GM19193 (cell line): ENCODE measurements around the gene KCNK2.

ENCODE experiments used
- POLR2A ChIP-seq: IDR thresholded peaks from 4 replicates; pipeline ENCODE4 v1.6.1; 2011; ENCODE audit not compliant: insufficient read depth, insufficient read length; ENCODE audit errors: extremely low read depth

The KCNK2 gene

GRCh38 chr1:215119056-215119455, 36.5 kb downstream of the KCNK2 start:
- no peak for TF ChIP-seq POLR2A

- no peak for TF ChIP-seq POLR2A
Observed at GRCh38 chr1:215119719-215120365, 37.3 kb downstream of the KCNK2 start.

- TF ChIP-seq POLR2A, result no peak
Observed at GRCh38 chr1:215128504-215128903, 46.0 kb downstream of the KCNK2 start.

GRCh38 chr1:215131291-215131690, 48.8 kb downstream of the KCNK2 start:
- TF ChIP-seq POLR2A, result no peak

- TF ChIP-seq POLR2A, result no peak
Observed at GRCh38 chr1:215132156-215132555, 49.6 kb downstream of the KCNK2 start.

GRCh38 chr1:215133532-215133931, 51.0 kb downstream of the KCNK2 start:
- TF ChIP-seq POLR2A, result no peak

- TF ChIP-seq POLR2A, result no peak
Observed at GRCh38 chr1:215137985-215138384, 55.4 kb downstream of the KCNK2 start.

- no peak for TF ChIP-seq POLR2A
Observed at GRCh38 chr1:215140135-215140534, 57.6 kb downstream of the KCNK2 start.

GRCh38 chr1:215141460-215141859, 58.9 kb downstream of the KCNK2 start:
- no peak for TF ChIP-seq POLR2A

- no peak for TF ChIP-seq POLR2A
Observed at GRCh38 chr1:215143497-215143896, 61.0 kb downstream of the KCNK2 start.

GRCh38 chr1:215146240-215146975, 63.9 kb downstream of the KCNK2 start:
- no peak for TF ChIP-seq POLR2A

GRCh38 chr1:215147024-215147423, 64.5 kb downstream of the KCNK2 start:
- TF ChIP-seq POLR2A, result no peak

- TF ChIP-seq POLR2A, result no peak
Observed at GRCh38 chr1:215151841-215152549, 69.5 kb downstream of the KCNK2 start.

GRCh38 chr1:215156232-215156631, 73.7 kb downstream of the KCNK2 start:
- TF ChIP-seq POLR2A, result no peak

- TF ChIP-seq POLR2A, result no peak
Observed at GRCh38 chr1:215160351-215160750, 77.8 kb downstream of the KCNK2 start.

GRCh38 chr1:215166886-215167285, 84.3 kb downstream of the KCNK2 start:
- no peak for TF ChIP-seq POLR2A
